HG03095 (cell line): ENCODE measurements around the gene MPHOSPH9.

Experiments used
- ATAC-seq: cut with Tn5 transposase; IDR thresholded peaks from one replicate; pipeline ENCODE4 v1.9.1; 2021; ENCODE audit warnings: moderate library complexity; ENCODE audit not compliant: unreplicated experiment

Gene MPHOSPH9

DNA sequence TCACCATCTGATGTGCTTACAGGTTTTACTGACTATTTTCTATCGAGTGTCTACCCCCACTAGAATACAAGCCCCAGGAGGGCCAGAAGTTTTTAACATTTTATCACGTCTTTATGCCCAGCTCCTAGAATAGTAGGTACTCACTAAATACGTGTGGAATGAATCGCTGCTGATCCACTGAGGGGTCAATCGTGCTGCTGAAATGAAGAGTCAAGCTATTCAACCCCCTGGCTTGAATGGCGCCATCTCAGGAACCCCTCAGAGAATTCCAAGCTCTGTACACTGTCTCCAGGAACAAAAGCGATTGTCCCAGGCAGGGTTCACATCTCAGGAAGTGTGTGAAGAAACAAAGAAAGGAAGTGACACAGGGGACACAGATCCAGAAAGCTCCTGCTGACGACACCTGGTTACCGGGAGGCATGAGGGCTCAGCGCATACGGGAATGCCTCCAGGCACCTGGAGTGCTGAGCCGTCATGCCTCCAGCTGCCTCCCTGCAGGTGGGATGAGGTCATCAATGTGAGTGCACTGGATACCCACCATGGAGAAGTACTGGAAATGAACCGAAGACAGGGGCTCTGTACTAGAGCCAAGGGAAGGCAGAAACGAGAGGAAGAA lies 127.6 kb downstream of the MPHOSPH9 start:
- no peak for ATAC-seq

DNA sequence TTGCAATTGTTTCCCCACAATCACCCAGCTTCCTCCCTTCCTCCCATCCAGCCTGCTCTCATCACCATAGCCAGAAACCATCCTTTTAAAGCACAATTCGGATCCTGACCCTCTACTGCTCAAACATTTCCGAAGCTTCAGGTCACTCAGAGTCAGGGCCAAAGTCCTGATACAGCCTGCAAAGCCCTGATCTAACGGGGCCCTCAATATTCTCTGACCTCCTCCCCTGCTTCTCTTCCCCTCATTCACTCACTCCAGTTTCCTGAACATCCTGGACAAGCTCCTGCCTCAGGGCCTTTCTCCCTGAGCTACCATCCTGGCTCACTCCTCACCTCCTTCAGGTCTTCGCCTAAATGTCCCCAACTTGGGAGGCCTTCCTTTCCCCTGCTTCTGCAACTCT lies 128.1 kb downstream of the MPHOSPH9 start:
- ATAC-seq = no peak
